T-helper 22 cell (primary cell): Measurements from ENCODE around the gene PCSK7.

ENCODE experiments used
- DNase-seq: peaks from one replicate; pipeline ENCODE4 v3.0.0-alpha.2; 2020; ENCODE audit warnings: low read depth

PCSK7 gene

DNA sequence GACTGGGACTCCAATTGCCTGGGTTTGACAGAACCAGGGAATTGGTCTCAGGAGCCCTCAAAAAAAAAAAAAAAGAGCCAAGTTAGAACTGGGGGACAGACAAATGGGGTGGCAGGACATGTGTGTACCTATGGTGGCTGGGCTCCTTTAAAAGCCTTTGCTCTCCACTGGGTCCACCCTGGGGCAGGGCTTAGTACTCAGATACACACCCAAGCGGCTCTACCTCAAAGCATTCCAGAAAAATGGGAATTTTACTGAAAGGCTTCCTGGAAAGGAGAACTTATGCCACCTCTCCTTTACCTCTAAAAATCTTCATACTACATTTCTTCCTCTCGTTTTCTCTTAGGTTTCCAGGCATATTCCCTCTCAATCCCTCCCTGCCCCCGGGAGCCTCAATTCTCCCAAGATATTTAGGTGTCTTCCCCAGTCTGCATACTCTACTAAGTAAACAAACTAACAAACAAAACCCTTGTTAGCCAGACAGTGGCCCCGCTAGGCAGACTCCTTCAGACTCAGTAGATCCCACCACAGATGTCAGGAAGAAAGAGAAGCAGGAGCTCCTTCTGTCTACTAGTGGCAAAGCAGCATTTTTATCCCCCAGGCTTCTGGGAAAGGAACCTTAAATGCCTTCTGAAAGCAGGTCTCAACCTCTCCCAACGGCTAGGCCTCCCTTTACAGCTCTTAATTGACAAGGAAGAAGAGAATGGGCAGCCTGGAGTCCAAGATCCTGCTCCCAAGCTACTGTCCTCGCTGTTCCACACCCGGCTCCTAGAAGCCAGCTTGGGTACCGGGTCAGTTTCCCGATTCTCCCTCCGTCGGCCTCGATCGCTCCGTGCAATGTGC lies 653 bp downstream of the PCSK7 start:
- DNase-seq: no peak

DNA sequence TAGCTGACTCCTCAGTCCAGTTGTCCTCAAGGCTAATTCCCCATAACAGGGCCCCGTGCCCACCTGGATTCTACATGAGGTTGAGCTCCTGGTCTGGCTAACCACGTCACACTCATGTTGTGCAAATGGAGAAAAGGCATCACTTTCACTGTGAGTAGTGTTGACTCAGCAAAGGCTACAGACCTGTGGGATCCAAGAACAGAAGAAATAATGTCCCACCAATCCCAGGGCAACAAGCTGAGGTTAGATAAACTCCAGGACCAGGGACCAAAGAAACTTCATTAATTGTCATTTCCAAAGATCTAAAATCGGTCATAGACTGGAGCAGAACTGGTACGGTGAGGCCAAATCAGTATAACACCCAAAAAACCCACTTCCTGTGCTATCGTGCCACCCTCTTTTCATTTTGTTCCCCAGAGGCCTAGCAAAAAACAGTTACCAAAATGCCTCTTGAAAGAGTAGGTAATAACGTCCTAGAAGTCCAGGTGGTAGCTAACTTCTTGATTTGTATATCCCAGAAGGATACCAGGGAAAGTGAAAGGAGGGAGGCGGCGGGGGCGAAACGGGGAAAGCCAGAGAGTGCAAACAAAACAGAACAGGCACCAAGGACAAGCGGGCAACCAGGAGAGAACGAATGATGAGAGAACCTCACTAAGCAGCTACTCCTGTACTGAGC lies 1.4 kb downstream of the PCSK7 start:
- DNase-seq: peak; percentile 16

DNA sequence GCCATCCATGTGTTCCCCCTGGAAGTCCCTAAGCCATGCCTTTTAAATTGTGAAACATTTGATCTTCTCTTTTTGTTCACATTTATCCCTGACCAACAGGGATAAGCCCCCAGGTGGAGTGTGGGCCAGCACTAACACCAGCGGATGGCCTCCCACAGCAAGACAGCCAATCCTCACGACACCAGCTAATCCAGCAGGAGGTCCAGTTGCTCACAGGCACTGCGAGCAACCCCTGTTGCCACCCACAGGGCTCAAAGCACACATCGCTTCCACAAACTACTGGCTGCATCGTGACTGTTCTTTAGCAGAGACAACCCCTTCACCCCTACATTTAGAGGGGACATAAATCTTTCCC lies 2.0 kb downstream of the PCSK7 start:
- DNase-seq: no peak

DNA sequence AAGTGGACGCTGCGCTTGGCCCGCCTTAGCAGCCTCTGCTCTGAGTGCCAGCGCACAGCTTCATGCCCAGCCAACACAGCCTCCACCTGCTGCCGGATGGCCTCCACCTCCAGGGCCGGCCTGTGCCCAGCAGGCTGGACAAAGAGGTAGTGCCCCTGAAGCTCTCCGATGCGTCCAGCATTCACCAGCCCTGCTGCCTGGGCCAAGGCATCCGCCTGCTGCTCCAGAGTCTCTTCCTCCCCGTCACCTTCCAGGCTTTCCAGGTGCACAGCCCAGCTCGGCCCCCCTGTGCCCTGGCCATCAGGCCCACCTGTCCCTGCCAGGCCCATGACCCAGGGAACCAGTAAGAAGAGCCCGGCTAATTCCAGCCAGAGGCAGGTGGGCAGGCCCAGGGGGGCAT lies 2.5 kb downstream of the PCSK7 start:
- no peak for DNase-seq

DNA sequence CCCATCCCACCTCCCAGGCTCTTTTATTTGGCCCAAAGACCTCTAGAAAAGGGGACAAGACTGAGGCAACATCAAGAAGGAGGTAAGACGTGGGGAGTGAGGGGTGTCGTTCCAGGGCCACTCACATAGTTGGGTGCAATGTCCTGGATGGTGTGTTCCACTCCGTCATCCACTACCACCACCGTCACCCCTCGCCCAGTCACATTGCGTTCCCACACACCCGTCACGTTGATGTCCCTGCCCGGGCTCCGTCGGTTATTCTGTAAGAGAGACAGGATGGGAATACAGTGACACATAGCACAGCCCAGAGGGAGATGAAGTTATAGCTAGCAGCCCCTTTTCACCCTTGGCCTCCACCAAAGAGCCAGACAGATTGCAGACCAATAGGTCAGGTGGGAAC lies 3.8 kb downstream of the PCSK7 start:
- no peak for DNase-seq

DNA sequence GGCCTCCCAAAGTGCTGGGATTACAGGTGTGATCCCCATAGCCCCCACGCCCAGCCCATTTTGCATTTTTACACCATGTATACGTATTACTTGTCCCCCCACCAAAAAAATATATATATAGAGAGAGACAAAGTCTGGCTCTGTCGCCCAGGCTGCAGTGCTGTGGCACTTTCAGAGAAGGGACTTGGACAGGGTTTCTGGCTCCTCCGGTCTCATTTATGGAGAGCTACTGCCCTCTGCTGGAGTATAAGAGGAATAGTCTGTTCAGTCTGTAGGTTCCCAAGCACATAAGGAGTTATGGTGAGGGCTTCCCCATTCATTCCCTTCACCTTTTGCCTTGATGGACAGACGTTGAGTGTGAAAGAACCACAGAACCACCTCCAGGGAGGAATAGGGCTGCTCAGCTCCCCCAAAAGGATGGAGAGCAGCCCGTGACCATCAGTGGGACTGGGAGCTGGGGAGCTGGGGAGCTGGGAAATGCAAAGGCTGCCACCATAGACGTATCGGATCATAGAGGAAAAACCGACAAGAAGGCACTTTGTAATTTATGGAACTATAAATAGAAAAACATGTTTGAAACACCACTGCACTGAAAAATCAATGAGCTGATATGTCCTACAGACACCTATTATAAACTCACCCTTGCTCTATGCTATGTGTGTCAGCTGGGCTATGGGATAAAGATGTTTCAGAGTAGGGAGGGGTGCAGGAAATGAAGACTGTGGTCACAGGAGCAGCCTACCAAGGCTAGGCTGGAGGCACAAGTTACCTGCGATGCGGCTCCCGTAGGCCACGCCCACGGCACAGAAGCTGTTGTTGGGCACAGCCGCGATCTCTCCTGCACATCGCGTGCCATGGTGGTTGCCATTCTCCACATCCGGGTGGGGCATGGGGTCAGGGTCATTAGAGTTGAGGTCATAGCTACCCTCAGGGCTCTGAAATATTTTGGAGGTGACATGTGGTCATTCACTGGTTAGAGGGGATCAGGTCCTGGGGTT lies 5.2 kb downstream of the PCSK7 start:
- peak; percentile 12 for DNase-seq

DNA sequence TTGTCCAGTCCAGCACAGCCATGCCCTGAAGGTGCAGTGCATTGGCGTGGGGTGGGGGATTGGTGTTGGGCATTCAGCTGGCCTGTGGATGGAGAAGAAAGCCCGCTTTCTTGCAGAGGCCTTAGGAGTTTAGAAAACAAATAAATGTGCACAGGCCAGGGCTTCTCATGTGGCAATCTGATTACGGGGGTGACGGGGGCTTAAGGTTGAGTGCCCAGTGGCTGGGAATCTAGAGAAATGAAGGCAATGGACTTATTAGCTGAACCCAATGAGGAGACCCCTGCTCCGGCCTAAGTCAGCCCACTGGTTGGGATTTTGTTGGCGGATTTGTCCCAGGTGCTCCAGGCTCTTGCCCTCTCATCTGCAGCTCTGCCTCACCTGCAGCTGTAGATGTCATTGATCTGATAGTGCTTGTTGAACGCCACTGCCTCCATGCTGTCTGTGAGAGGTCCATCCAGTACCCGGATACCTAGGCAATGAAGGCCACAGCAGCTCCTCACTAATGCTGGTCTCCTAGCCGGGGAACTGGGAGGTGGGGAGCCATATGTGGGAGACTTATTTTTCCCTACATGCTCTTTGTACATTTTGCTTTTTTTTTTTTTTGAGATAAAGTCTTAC lies 6.2 kb downstream of the PCSK7 start:
- no peak for DNase-seq

DNA sequence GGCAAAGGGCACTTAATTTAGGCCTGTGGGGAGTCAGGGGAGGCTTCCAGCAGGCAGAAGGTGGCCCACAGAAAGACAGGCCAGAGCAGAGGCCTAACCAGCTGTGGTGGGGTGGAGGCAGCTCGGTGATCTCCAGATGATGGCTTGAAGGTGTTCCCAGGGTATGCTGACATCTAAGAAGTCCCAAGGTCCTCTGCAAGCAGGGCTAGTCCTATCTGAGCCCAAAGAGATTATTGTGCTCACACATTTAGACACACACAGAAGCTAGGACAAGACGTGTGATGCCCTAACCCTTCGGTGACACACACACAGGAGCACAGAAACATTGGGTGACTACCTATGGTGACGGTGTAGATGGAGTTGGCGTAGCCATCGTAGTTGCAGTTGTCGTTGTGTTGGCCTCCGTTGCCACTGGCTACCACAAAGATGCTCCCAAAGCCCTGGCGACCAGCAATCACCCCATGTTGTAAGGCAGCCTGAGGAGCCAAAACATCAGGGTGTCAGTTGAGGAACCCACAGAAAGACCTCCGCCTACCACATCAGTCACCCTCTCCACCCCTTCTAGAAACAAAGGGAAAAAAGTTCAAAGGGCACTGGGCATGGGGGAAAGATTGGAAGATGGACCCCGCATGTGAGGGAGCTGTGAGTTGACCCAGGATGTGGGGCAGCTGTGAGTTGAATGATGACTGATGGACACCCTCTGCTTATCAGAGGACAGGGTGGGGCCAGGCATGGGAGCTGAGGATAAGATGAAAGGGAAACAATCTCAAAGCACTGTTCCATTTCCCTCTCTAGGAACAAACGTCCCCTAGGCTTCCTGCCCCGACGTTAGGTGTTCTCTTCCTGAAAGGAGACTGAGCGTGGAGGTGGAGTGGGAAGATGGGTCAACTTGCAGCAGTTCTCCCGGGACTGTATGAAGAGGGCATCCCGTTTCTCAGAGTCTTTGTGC lies 7.9 kb downstream of the PCSK7 start:
- no peak for DNase-seq

DNA sequence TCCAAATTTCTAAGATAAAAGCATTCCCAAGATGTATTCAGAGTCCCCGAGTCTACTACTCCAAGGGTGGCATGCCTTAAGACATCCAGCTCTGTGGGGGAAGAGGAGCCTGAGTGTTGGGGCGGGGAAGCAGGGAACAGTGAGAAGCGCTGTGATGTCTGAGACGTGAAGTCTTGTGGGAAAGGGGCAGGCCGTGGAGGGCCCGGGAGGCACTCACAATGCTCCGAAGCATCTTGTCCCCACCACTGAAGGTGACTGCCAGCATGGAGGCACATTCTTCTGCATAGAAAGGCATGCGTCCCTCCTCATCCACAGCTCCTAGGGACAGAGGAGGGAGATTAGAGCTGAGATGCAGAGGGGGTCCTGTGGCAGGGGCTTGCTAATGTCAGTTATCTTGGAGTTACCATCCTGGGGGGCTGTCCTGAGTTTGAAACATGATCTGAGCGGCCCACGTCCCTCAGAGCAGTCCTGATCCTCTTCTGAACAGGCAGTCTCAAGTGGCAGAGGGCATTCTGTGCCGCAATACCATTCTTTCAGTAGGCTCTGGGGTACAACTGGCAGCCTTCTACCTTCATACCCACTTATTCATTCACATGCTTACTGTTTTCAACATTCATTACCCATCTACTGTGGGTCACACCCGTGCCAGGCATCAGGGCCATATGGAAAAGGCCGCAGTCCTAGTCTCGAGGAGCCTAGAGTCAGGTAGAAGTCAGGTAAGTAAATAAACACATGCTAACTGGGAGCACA lies 8.7 kb downstream of the PCSK7 start:
- no peak for DNase-seq

DNA sequence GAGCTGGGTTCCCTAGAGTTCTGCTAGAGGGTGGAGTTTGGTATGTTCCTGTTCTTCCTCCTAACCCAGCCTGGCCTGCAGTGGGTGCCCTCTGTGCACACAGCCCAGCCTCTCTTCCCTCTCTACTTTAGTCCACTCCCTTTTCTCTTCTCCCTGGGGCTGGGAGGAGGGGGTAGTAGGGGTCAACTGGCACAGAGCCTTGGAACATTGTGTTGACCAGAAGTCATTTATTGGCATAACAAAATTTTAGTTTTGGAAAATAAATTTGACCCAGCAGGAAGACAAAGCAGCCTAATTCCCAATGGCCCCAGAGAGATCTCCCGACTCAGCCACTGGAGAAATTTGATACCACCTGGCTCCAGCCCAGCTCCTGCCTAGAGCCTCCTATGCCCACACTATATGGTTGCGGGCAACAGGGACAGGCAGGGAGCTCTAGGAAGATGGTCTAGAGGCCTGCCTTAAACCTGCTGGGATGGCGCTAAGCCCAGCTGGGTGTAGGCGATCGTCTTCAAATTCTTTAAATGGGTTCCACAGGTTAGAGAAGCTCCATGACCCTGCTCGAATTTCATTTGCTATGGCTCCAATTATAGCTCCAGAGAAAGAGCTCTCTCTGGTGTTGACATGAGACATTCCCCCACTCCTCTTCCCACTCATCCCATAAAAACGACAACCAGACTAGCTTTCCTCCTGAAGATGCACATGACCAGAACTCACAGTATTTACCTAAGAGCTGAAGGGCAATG lies 9.9 kb downstream of the PCSK7 start:
- DNase-seq: no peak

DNA sequence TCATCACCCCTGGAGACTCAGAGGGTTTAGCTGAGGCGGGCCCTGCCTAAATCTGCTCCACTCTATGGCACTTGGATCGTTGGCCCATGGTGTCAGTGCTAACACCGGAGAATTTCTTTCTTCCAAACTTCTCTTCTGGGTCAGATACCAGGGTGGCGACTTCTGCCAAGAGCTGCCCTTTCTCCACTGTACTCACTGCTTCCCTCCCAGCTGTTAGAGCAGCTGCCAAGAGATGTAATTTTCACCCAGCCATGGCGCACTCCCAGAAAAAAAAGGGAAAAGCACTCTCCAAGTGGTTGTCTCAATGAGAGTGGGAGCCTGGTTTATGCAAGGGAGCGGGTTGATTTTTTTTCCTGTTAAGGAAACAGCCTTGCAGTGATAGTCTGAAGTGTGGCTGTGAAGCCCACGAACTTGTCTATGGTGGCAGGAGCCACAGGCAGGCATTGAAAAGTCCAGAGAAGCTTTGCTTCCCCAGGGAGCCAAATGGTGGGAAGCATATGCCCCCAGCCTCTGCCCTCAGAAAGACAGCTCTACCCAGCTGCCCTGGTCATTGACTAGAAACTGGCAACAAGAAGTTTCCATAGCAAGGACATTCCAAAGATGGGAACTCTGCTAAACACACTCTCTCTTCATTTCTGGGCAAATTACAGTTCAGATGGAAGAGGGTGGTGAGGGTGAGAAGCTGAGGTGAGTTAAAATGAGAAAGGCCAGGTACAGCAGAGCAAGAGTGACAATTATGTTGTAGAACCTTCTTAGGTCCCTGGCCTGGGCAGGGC lies 10.7 kb downstream of the PCSK7 start:
- no peak for DNase-seq

DNA sequence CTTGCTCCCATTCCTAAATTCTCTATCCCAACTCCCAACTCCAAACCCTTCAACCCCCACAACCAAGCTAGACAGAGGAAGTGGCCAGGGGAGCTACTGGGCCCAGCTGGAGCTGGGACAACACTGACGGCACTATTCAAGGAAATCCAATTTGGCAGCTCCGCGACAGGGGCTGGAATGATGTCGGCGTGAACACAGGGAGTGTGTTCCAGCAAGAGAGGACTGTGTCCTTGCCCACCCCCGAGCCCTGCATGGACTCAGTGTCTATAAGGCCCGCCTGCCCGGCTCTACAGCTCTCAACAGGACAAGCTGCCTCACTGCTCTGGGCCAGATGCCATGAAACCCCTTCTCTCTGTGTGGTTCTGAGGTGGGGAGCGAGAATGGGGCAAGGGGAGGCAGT lies 11.3 kb downstream of the PCSK7 start:
- no peak for DNase-seq

DNA sequence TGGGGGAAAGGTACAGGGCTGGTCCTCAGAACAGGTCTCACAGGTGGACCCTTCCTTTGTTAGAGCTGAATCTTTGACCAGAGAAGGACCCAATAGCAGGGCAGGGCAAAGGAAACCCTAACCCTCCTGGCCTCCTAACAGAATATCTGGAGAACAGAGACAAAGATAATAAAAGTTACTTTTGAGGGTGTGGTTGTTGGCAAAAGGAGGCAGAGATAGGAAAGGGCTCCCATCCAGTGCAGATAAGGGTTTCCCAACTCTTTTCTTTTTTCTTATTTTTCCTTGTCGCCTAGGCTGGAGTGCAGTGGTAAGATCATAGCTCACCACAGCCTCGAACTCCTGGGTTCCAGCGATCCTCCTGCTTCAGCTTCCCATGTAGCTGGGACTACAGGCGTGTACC lies 11.9 kb downstream of the PCSK7 start:
- DNase-seq: no peak

DNA sequence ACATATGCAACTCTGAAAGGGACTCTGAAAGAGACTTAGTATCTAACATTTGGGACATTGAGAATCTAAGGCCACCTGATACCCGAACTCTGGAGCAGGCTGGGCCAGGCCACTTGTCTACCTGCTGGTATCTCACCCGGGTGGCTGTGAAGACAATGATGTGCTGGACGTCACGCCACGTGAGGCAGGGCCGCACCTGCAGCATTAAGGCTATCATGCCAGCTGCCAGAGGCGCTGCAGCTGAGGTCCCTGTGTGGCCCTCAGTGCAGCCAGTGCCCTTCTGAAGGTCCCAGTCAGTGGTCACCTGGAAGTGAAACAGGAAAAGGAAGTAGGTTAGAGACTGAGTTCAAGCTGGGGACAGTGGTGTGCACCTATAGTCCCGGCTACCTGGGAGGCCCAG lies 12.4 kb downstream of the PCSK7 start:
- no peak for DNase-seq

DNA sequence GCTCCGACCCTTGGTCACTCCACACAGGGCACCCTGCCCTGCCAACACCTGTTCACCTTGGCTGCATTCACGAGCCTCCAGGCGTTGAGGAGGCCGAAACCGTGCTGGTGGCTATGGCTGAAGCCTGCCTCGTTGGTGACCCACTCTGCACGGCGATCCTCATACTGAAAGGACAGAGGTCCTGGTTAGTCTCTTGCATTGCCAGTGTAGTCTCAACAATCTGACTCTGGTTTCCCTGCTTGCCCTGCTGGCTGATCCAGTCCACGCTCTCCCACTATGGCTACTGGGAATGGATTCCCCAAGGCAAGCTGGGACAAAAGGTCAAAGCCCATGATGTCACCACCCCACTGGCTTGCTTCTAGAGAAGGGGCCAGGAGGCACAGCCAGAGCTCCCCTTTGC lies 12.9 kb downstream of the PCSK7 start:
- no peak for DNase-seq

DNA sequence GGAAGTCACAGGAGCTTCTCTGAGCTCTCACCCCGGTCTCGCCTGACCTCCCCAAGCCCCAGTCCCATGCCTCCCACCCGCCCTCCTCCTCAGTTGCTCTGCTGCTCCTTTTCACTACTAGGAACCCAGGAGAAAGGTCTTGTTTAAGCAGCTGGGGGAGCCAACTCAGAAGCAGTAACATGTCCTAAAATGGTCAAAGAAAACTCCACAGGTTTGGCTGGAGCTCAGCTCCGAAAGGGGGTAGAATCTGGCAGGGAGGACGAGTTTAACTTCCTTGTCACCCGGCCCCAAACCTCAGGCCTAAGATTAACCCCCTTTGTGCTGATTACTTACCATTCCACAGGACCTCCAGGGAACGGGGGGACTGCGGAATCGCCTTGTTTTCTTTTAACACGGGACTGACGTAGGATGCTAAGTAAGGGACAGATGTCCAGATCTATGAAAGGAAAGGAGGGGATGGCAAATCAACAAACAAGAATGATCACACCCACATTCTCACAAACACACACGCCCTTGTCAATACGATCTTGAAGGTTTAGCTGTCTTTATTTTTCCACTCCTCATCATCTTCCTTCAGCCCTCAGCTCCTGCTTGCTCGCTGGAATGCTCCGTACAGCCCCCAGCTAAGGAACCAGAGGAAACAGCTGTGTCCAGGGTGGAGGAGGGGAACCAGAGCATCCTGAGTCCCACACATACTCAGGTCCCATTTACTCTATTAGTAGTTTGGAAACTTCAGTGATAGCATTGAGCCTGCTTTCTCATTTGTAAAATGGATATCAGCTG lies 13.5 kb downstream of the PCSK7 start:
- no peak for DNase-seq

DNA sequence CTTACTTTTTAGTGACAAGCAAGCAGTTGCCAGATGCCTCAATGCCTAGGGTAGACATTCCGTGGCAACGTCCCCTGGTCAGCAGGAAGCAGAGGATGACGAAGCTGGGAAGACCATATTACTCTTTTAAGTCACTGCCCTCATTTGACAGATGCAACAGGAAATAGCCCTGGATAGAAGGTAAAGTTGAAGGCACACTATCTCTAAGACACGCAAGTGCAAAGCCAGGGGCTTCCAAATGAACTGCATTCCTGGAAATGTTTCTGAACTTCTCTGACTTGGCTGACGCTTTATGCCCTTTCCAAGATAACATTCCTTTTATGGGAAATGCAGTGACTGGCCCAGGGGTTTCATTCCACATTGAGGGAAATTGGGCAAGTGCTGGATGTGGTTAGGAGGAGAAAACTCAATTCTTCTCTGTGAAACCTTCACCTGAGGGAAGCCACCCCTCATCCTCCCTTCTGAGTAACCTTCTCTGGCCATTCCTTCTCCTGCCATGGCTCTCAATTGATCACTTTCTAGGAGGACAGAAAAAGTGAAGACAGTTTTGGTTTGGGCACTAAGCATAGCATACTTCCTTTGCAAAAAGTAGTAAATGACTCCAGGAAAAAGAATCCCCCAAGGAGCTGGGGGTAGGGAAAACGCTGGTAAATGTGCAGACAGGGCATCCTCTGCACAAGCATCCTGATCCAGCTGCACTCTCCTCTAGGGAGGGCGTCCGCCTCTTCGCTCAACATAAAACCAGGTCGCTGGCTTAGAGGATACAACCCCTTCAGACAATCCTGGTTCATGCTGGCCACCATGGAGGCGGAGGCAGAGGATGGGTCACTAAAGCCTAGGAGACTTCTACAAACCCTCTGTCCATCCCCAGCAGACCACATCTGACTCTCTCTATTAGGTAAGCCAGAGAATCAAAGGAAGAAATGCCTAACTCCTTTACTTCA lies 14.5 kb downstream of the PCSK7 start:
- no peak for DNase-seq
